ENCODE results near the gene HSPB2.

Gene HSPB2

DNA sequence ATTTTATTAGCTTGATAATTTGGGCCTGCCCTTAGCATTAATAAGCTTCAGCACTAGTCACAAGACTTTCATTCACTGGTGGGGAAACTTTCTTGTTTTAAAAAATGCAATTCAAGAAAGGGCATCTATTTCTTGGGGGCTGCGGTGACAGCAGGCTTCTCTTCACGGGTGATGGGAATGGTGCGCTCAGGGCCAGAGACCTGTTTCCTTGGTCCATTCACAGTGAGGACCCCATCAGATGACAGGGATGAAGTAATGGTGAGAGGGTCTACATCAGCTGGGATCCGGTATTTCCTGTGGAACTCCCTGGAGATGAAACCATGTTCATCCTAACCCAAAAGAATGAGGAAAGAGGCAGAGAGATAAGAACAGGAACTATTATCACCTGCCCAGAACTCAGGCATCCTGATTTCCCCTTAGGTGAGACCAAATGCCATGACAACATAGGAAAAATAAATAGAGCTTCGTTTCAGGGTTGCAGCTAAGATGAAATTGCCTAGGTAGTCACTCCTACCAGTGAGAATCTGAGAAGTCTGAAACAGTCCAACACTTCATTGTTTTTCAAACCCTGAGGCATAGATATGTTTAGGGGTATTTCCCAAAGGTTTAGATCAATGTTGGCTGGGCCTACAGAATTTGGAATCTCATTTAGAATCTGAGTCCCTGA lies 3.8 kb upstream of the HSPB2 start:
- Mint-ChIP-seq H3K4me1 (no peaks in the 10 kb centered on the region), H3K4me3 (no peak overlapping the region), H3K36me3 (no peaks in the 10 kb centered on the region), H3K9me3 (no peaks in the 10 kb centered on the region), H3K27ac (no peak overlapping the region)
- ATAC-seq (no peak), DNase-seq (ENCODE audit: low spot score in 2 of 2) (peak in 1 of 2 donors; percentile 30)

DNA sequence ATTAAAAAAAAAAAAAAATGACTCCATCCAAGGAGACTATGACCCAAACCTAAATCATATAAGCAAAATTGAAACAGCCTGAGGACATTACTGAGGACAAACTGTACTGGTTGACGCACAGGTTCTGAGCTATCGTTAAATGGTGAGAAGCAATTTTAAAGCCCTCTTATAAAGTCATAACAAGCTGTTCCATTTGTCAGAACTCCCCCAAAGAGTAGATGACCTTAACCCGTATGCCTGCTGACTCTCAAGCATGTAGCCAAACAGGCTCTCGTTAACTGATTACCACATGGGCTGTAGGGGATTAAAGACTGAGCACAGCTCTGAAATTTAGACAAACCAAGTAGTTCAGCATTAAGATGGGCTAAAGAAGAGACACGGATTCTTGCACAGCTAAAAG lies 3.2 kb upstream of the HSPB2 start:
- Mint-ChIP-seq H3K36me3 (no peaks in the 10 kb centered on the region), H3K9me3 (no peaks in the 10 kb centered on the region), H3K4me1 (no peaks in the 10 kb centered on the region), H3K4me3 (no peak overlapping the region), H3K27ac (no peak overlapping the region)
- peak in 1 of 2 donors; percentile 12 for DNase-seq (ENCODE audit: low spot score in 2 of 2)
- no peak for ATAC-seq

DNA sequence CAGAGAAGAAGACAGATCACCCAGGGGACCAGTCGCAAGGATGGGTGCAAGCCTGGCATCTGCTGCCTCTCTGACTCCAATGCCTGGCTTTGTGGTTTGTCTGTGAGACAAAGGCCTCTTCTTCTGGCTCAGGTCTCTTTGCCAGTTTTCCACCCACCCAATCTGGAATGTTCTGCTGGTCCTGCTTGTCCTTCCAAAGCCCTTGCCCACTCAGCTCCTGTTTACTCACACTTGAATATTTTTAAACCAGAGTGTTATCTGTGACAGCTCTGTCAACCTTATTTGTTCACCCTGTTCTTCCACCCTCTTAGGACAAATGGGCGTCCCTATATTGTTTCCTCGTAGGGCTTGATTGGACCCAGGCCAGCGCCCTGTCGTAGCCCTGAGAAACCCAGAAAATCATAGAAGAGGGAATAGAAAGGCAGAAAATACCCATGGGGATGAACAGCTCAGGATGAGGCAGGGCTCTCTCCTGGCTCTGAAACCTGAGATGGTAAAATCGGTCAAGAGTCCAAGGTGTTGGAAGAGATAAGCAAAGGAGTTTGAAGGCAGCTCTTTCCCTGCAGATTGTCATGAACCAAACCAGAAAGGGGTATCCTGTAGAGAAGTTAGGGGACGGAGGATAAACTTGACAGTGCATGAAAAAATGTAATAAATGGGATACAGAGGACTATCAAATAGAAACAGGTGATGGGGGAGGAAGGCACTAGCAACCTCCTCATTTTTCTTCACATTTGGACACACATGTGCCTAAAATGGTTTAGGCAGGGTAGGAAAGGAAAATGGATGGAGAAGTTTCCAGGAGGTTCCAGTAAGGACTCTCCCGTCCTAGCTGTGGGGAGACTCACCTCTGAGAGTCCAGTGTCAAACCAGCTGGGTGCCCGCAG lies 1.6 kb upstream of the HSPB2 start:
- DNase-seq (ENCODE audit: low spot score in 2 of 2): peak in 1 of 2 donors; percentile 43
- H3K36me3 Mint-ChIP-seq: no peaks in the 10 kb centered on the region
- no peak overlapping the region for H3K27ac Mint-ChIP-seq
- no peaks in the 10 kb centered on the region for H3K9me3 Mint-ChIP-seq
- no peak for ATAC-seq
- H3K4me1 Mint-ChIP-seq: no peaks in the 10 kb centered on the region
- H3K4me3 Mint-ChIP-seq: no peak overlapping the region

- no peak within 1 kb of the TSS for H3K4me3 Mint-ChIP-seq
- H3K27ac Mint-ChIP-seq: no peak within 1 kb of the TSS
- H3K9me3 Mint-ChIP-seq: no peaks in the 10 kb centered on the region
- no peak for ATAC-seq
- H3K36me3 Mint-ChIP-seq: no peaks in the 10 kb centered on the region
- DNase-seq (ENCODE audit: low spot score in 2 of 2): peak in 1 of 2 donors; percentile 32
- H3K4me1 Mint-ChIP-seq: no peaks in the 10 kb centered on the region
Observed at GRCh38 chr11:111911563-111912401, 752 bp upstream of the HSPB2 start, which contains the start of gene CRYAB. Gene CRYAB, minus strand, starts transcription at chr11:111911770. Its CDS starts 46 bp downstream, at chr11:111911724.

- no peak for ATAC-seq
- H3K9me3 Mint-ChIP-seq: no peaks in the 10 kb centered on the region
Observed at GRCh38 chr11:111913031-111913861, 712 bp downstream of the HSPB2 start.

GRCh38 chr11:111913997-111914396 lies 1.5 kb downstream of the HSPB2 start:
- H3K4me1 Mint-ChIP-seq: no peaks in the 10 kb centered on the region
- H3K36me3 Mint-ChIP-seq: no peaks in the 10 kb centered on the region
- peak in 1 of 2 donors; percentile 18 for DNase-seq (ENCODE audit: low spot score in 2 of 2)
- H3K4me3 Mint-ChIP-seq: no peak overlapping the region
- H3K27ac Mint-ChIP-seq: no peak overlapping the region
- ATAC-seq: no peak
- H3K9me3 Mint-ChIP-seq: no peaks in the 10 kb centered on the region

More at GRCh38 chr11:111913031-111913861, 712 bp downstream of the HSPB2 start:
- H3K36me3 Mint-ChIP-seq: no peaks in the 10 kb centered on the region
- no peak overlapping the region for H3K27ac Mint-ChIP-seq
- H3K4me3 Mint-ChIP-seq: no peak overlapping the region
- no peaks in the 10 kb centered on the region for H3K4me1 Mint-ChIP-seq
- peak in 1 of 2 donors; percentile 35 for DNase-seq (ENCODE audit: low spot score in 2 of 2)

GRCh38 chr11:111916768-111917167 lies 4.2 kb downstream of the HSPB2 start:
- ATAC-seq: no peak
- Mint-ChIP-seq H3K9me3 (no peaks in the 10 kb centered on the region), H3K4me3 (no peak overlapping the region), H3K27ac (no peak overlapping the region), H3K4me1 (no peaks in the 10 kb centered on the region), H3K36me3 (no peaks in the 10 kb centered on the region)
- no peak for DNase-seq (ENCODE audit: low spot score in 2 of 2)

GRCh38 chr11:111917312-111917711 lies 4.8 kb downstream of the HSPB2 start:
- Mint-ChIP-seq H3K27ac (no peak overlapping the region), H3K9me3 (no peaks in the 10 kb centered on the region), H3K36me3 (no peaks in the 10 kb centered on the region), H3K4me1 (no peaks in the 10 kb centered on the region), H3K4me3 (no peak overlapping the region)
- DNase-seq (ENCODE audit: low spot score in 2 of 2) (peak in 1 of 2 donors; percentile 30), ATAC-seq (no peak)

DNA sequence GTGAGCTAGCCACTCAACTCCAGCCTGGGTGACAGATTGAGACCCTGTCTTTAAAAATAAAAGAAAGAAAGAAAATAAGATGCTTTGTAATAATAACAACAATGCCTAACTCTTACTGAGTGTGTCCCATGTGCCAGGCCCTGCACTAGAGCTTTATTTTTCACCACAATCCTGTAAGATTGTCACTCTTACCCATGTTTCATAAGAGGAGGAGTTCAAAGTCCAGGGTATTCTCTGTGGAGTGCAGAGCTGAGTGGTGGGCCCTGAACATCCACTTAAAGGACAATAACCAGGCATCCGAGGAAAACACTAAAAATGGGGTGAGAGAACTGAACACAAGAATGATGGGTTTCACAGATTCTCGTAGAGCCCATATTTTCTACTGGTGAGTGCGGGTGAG lies 5.3 kb downstream of the HSPB2 start:
- Mint-ChIP-seq H3K9me3 (no peaks in the 10 kb centered on the region), H3K4me3 (no peak overlapping the region), H3K36me3 (no peaks in the 10 kb centered on the region), H3K27ac (no peak overlapping the region), H3K4me1 (no peaks in the 10 kb centered on the region)
- DNase-seq (ENCODE audit: low spot score in 2 of 2): peak in 1 of 2 donors; percentile 2
- no peak for ATAC-seq

- H3K4me3 Mint-ChIP-seq: no peak within 1 kb of the TSS
- H3K9me3 Mint-ChIP-seq: no peaks in the 10 kb centered on the region
- H3K27ac Mint-ChIP-seq: no peak within 1 kb of the TSS
- no peaks in the 10 kb centered on the region for H3K4me1 Mint-ChIP-seq
- ATAC-seq: no peak
- no peaks in the 10 kb centered on the region for H3K36me3 Mint-ChIP-seq
- no peak for DNase-seq (ENCODE audit: low spot score in 2 of 2)
Observed at GRCh38 chr11:111918390-111919256, 6.1 kb downstream of the HSPB2 start, which contains the start of gene C11orf52. Gene C11orf52, plus strand, starts transcription at chr11:111918913. Its CDS starts 60 bp downstream, at chr11:111918973.

GRCh38 chr11:111920908-111921307 lies 8.4 kb downstream of the HSPB2 start:
- no peak overlapping the region for H3K4me3 Mint-ChIP-seq
- DNase-seq (ENCODE audit: low spot score in 2 of 2): no peak
- H3K36me3 Mint-ChIP-seq: no peaks in the 10 kb centered on the region
- peaks cover 3% of the 10 kb centered on the region for H3K4me1 Mint-ChIP-seq
- no peak overlapping the region for H3K27ac Mint-ChIP-seq
- H3K9me3 Mint-ChIP-seq: no peaks in the 10 kb centered on the region
- ATAC-seq: no peak

DNA sequence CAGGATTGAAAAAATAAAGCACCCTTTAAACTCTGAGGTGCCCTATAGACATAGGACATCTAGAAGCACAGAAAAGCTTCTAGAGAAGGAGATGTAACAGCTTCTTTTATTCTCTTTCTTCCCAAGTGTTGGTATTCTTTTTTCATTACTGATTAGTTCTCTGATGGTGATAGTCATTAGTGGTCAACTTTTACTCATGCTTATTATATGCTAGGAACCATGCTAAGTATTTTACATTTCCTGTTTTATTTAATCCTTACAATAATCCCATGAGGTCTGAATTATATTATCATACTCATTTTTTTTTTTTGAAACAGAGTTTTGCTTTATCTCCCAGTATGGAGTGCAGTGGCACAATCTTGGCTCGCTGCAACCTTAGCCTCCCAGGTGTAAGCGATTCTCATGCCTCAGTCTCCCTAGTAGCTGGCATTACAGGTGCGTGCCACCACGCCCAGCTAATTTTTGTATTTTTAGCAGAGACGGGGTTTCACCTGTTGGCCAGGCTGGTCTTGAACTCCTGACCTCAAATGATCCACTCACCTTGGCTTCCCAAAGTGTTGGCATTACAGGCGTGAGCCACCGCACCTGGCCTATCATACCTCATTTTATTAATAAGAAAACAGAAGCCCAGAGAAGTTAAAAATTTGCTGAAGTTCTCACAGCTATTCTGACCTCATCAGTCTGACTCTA lies 9.2 kb downstream of the HSPB2 start:
- DNase-seq (ENCODE audit: low spot score in 2 of 2) (no peak), ATAC-seq (no peak)
- no peak overlapping the region for H3K4me3 Mint-ChIP-seq
- H3K27ac Mint-ChIP-seq: no peak overlapping the region
- no peaks in the 10 kb centered on the region for H3K9me3 Mint-ChIP-seq
- H3K36me3 Mint-ChIP-seq: no peaks in the 10 kb centered on the region
- H3K4me1 Mint-ChIP-seq: peaks cover 11% of the 10 kb centered on the region

DNA sequence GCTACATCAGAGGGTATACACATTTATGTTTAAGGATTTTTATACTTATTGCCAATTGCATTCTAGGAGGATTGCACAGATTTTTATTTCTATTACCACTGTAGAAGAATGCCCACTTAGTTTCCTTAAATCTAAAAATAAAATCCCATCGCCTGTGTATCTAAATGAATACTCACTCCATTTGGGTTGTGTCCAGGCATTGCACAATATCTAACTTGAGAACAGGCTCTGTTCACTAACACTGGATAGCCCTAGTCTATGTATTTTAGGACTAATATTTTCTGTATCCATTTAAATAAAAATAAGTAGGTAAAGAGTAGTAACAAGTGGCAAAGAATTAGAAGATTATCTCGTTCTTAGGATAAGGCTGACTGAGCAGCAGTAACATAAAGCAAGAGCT lies 10.3 kb downstream of the HSPB2 start:
- Mint-ChIP-seq H3K4me3 (no peak overlapping the region), H3K36me3 (no peaks in the 10 kb centered on the region), H3K9me3 (no peaks in the 10 kb centered on the region), H3K4me1 (peaks cover 19% of the 10 kb centered on the region), H3K27ac (no peak overlapping the region)
- no peak for DNase-seq (ENCODE audit: low spot score in 2 of 2)
- no peak for ATAC-seq

Data from stimulated activated effector memory CD8-positive, alpha-beta T cell treated with anti-CD3 and anti-CD28 coated beads, Interleukin-12 subunit alpha, Interleukin-12 subunit beta, amount 100 ng/mL, for 72 hours (primary cell).